GM18861 (cell line): ENCODE data around the gene GTPBP2.
"Not testable (repeated sequence)": the region's sequence is repeated elsewhere in the genome, so short reads cannot be mapped to it uniquely, and the experiment has no call there.

Experiments
- ATAC-seq: cut with Tn5 transposase; IDR thresholded peaks from one replicate; pipeline ENCODE4 v1.9.1; 2021; ENCODE audit not compliant: unreplicated experiment

The GTPBP2 gene

DNA sequence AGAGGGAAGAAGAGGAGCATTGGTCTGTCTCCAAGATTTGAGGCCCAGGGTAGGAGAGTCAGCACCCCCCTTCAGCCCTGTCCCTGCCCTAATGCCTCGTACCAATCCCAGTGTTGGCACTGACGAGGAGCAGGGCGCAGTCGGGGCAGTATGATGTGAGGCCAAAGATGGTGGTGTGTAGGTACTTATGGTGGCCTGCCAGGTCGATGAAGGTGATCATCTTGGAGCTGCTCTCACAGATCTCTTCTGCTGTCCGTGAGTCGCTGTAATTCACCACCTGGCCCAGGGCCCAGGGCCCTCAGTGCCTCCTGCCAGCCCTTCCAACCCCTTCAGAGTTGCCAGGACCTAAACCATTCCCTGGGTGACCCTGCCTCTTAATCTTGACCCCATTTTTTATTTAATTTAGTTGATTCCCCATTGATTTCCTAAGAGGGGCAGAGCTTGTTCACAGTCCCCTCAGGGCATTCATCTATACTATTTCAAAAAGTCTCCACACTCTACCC lies 4.2 kb downstream of the GTPBP2 start:
- ATAC-seq, result no peak

DNA sequence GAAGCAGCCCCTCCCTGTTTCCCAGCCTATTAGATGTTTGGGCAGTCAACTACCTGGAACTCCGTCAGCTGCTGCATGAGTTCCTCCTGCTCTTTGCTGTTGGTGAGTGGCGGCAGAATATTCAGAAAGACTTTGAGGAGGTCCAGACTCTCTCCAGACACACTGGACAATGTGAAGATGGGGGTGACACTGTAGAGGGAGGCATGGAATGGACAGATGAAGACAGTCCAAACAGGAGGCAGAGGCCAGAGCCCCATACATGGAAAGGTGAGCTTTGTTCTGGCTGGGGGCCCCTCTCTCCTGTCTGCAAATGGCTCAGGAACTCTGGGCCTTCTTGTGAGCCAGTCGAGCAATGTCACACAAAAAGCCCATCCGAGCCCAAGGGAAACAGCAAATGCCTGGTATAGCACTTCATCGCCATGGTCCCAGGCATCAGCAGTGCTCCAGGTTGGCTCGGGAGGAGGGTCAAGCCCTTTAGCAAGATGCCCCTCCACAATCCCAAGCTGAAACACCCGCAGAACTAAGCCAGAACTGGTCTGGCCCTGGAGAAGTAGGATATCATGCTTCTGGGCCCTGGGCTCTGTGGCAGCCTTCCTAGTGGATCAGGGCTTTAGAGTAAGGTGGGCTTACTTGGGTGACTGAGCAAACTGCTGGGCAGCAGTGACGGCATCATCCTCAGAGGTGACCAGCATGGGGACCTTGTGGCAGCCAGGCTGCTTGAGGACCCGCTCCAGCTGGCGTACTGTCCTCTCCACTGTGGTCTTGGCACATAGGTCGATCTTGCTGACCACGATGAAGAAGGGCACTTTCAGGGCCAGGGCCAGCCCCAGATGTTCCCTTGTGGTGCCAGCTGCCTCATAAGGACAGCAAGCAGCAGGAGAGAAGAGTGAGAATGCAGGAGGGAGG lies 4.9 kb downstream of the GTPBP2 start:
- no peak for ATAC-seq

DNA sequence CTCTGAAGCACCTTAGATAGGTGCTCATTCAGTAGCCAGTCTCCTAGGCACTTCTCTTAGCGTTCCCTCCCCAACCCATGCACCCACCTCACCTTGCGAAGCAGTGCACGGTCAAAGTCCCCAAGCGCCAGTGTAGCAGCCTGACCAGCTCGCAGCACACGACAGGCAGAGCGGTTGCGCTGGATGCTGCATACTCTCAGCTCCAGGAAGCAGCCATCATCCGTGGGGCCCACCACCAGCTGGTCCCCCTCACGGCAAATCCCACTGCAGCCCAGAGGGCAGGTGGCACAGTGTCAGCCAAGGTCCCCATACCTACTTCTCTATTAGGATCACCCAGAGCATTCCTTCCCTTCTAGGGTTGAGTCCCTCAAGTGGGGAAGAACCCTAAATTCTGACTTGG lies 6.5 kb downstream of the GTPBP2 start:
- ATAC-seq, result no peak

DNA sequence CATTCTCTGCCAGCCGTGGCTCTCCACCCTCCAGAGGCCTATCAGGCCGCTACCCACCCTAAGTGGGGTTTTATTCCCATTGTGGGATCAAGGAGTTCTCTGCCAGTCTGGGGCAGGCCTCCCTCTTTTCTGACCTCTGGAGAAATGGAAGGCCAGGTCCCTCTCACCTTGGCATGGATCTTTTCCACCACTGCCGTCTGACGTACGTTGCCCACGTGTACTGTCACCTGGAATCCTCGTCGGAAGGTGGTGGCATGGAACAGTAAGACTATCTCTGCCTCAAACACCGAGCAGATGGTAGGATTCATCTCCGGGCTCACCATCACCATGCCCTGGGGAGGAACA lies 7.3 kb downstream of the GTPBP2 start:
- no peak for ATAC-seq

DNA sequence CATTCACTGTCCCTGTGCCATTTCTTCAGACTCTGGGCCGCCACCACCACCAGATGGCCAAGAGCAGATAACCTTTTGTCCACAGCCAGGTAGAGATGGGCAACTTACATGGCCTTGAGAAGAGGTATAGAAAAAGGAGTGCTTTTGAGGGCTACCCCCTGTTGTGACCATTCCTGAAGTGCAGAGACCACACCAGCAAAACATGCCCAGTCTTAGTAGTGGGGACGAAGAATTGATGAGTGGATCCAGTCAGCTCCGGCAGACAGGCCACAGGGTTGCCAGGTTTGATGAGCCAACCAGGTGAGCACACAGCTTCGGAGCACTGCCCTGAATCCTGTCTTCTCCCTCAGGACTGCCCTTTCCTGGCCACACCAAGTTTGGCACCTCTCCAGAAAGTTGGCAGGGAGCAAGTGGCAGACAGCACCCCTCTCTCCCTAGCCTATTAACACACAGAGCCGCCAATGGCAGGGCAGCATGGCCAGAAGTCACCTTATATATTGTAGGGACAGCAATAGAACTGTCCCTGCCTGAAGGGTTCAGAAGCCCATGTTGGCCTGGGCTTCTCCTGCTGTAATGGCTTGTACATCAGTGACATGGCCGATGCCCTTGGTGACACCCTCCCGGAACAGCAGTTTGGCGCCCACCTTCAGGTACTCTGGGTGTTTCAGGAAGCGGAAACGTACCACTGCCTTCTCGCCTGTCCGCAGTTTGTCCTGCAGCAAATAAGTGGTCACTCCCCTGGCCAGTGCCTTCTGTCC lies 7.8 kb downstream of the GTPBP2 start:
- no peak for ATAC-seq

DNA sequence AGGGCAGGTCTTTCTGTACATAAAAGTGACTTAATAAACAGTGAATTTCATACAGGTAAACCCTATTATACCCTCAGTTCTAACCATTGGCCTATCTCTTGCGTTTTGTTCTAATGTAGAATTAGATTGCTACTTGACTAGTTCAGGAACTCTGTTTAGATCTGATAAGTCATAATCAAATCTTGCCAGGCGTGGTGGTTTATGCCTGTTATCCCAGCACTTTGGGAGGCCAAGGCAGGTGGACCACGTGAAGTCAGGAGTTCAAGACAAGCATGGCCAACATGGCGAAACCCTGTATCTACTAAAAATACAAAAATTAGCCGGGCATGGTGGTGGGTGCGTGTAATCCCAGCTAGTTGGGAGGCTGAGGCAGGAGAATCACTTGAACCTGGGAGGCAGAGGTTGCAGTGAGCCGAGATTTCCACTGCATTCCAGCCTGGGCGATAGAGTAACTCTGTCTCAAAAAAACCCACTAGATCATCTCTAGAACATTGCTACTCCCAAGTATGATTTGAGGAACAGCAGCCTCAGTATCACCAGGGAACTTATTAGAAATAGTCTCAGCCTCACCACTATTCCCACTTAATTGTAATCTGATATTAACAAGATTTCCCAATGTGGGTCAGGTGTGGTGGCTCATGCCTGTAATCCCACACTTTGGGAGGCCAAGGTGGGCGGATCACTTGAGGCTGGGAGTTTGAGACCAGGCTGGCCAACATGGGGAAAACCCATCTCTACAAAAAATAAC lies 12.2 kb downstream of the GTPBP2 start:
- ATAC-seq, result no peak

DNA sequence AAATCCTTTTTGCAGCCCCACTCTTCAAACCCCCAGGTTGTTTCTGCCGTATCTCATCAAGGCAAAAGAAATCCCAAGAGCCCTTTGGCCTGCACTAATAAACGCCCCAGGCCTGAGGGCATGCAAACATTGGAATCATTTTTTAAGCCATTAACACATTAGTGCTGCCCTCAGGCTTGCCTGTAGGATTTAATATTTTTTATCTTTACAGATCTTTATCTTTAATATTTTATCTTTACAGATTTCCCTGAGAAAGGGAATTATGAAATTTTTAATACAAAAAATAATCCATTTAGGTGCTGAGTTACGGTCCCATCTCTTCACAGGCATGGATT lies 14.7 kb downstream of the GTPBP2 start:
- ATAC-seq, result no peak

DNA sequence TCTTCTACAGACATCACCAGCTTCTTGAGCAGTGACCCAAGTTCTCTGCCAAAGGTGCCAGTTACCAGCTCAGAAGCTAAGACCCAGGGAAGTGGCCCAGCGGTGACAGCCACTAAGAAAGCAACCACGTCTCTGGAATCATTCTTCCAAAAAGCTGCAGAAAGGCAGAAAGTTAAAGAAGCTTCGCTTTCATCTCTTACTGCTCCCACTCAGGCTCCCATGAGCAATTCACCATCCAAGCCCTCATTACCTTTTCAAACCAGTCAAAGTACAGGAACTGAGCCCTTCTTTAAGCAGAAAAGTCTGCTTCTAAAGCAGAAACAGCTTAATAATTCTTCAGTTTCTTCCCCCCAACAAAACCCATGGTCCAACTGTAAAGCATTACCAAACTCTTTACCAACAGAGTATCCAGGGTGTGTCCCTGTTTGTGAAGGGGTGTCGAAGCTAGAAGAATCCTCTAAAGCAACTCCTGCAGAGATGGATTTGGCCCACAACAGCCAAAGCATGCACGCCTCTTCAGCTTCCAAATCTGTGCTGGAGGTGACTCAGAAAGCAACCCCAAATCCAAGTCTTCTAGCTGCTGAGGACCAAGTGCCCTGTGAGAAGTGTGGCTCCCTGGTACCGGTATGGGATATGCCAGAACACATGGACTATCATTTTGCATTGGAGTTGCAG lies 15.2 kb downstream of the GTPBP2 start:
- ATAC-seq, result no peak

DNA sequence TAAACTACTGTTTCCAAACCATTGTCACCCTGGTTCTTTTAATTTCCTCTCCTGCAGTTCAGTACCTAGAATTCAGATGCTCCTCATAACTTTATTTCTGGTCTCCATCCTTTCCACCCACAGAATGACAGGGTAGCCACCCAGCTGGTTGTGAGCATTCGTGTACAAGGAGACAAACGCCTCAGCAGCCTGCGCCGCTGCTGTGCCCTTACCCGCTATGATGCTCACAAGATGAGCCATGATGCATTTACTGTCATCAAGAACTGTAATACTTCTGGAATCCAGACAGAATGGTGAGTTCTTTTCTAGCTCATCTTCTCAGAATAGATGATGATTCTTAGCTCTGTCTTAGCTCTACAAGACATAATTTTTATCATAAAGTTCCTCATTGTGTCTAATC lies 18.6 kb downstream of the GTPBP2 start:
- ATAC-seq, result no peak

DNA sequence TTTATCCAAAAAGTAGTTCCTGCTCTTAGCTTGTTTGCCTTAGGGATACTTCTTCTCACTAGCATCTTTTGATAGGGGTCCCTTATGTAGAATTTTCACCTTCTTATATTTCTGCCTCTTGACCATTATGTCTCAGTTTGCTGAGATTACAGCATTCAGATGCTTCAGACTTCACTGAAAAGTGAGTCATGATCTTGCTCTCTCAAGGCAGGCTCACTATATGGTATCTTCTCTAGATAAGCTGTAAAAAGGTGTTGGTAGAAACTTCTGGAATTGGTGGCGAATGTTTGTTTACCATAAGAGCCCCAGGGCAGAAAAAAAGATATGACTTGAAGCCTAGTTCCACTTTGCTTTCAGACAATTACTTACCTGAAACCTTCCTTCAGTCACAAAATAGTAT lies 19.7 kb downstream of the GTPBP2 start:
- ATAC-seq, result no peak

DNA sequence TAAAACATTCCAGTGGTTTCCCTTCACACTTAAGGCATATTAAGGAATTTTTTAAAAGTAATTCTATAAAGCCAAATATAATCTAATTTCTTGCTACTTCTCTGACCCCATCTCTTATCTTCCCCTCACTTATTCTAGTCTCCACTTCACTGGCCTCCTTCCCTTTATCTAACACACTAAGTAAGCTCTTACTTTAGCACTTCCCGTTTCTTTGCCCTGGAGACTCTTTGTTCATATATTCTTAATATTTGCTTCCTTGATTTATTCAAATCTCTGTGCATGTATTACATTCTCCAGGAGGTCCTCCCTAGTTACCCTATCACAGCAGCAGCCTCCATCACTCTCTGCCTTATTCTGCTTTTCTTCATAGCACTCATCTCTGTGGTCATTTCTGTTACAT lies 20.3 kb downstream of the GTPBP2 start:
- no peak for ATAC-seq

DNA sequence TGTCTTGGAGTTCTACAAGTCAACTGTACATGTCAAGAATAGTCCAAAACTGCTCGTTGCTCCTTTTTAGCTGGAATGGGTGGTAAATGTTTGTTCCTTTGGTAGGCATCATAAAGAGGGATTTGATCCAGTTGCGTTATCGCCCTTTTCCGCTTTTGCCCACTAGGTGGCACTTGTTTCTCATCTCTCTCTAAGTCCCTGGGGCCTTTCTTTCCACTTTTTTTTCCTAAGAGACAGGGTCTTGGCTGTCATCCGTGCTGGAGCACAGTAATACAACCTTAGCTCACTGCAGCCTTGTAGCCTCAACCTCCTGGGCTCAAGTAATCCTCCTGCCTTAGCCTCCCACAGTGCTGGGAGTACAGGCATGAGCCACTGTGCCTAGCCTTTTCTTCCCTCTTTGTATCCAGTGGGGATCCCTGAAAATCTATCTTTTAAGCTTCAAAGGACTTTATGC lies 20.7 kb downstream of the GTPBP2 start:
- ATAC-seq, result no peak

DNA sequence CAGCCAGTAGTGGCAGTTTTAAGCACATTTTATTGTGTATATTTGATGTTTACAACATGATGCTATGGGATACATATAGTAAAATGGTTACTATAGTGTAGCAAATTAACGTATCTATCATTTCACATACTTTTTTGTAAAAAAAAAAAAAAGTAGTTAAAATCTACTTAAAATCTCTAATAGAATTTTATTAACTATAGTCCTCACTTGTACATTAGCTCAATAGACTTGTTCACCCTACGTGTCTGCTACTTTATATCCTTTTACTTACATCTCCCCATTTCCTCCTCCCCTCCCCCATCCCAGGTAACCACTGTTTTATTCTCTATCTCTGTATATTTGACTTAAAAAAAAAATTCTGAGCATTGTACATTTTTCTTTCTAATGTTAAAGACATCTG lies 23.0 kb downstream of the GTPBP2 start:
- ATAC-seq, result no peak

DNA sequence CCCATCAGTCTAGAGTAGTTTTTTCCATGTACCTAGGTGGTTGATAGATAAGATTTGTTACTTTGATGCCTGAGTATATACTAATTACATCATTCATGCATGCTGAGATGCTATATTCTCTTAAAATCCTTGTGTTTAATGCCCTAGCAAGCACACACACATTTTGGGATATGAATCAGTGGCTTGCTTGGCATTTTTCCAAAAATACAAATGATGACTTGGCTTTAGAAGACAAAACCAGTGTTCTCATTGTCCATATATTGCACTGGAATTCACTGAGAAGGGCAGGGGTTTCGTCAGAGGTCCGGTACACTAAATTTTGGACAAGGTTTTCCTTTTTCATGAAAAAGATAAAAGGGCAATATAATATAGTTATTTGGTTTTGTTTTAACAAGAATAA lies 24.9 kb downstream of the GTPBP2 start:
- ATAC-seq, result no peak

DNA sequence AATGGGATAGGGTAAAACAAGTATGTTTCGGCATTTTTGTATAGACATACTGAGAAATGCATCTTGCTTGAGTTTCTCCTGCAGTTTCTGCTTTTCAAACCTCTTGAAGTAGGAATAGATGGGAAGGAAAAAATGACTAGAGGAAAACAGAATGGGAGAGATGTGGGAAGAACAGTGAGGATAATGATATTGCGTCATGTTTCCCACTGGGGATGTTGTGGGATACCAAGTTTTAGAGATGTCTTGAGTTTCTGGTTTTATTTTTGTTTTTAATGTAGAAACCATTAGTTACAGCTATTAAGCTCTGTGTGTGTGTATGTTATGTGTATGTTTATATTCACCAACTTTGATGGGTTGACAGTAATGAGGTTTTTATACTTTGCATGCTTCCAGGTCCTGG lies 28.5 kb downstream of the GTPBP2 start:
- no peak for ATAC-seq

DNA sequence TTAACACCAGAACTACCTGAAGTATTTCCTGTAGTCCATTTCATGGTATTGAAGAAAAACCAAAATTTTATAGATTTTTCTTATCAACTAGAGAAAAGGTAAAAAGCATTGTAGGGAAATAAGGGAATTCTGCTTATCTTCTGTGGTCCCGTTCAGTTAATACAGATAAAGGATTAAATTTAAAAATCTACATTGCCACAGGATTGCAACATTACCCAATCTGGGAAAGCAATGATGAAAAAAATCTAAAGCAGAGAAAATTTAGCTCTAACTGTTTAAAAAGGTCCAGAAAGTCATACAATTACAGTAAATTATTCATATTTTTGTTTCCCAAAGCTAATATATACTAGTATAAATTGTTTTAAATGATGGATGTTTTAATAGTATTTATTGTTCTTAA lies 35.1 kb downstream of the GTPBP2 start:
- ATAC-seq, result no peak

DNA sequence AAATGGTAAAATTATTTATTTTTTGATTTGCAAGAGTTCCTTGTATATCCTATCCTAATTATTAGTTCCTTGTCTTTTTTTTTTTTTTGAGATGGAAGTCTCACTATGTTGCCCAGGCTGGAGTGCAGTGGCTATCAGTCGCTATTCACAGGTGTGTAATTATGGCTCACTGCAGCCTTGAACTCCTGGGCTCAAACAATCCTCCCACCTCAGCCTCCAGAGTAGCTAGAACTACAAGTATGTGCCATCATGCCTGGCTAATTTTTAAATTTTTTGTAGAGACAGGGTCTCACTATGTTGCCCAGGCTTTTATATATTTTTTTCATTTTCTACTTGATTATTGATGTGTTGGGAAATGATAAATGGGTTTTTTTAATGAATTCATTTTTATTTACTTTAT lies 39.5 kb downstream of the GTPBP2 start:
- not testable (repeated sequence) for ATAC-seq

DNA sequence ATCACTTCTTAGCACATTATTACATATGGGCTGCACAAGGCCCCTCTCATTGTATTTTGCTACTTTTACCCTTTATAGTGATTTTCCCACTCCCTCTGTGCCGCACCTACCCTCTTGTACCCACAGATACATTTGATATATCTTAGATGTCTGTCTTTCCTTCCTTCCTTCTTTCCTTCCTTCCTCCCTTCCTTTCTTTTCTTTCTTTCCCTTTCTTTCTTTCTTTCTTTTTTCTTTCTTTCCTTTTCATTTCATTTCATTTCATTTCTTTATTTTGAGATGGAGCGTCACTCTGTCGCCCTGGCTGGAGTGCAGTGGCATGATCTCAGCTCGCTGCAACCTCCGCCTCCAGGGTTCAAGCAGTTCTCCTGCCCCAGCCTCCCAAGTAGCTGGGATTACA lies 40.9 kb downstream of the GTPBP2 start:
- no peak for ATAC-seq

DNA sequence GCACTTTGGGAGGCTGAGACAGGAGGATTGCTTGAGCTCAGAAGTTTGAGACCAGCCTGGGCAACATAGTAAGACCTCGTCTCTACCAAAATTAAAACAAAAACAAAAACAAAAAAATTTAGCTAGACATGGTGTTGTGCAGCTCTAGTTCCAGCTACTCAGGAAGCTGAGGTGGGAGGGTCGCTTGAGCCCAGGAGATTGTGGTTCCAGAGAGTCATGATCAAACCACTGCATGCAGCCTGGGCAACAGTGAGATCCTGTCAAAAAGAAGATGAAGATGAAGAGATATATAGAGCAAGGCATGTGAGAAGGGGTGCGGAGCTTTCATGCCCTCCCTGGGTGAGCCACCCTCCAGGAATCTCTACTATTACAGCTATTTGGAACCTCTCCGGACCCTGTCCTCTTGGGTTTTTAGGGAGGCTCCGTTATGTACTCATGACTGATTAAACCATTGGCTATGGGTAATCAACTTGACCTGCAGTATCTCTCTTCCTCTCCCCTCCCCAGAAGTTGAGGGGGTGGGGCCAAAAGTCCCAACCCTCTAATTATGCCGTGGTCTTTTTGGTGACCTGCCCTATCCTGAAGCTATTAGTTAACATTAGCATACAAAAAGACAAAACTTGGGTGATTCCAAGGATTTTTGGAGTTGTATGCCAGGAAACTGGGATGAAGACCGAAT lies 44.0 kb downstream of the GTPBP2 start:
- ATAC-seq, result no peak

DNA sequence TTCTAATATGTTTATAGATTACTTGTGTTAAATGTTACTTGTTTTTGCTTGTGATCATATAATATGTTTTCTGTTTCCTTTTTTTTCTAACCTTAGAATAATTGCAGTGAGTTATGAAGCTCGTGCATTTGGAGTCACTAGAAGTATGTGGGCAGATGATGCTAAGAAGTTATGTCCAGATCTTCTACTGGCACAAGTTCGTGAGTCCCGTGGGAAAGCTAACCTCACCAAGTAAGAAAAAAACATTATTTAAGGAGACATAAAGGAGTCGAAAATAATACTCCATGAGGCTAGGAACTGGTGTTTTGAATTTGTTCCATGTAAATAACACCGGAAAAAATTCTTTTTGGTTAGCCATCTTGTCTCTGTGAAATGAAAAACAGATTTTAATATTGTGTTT lies 46.2 kb downstream of the GTPBP2 start:
- no peak for ATAC-seq

DNA sequence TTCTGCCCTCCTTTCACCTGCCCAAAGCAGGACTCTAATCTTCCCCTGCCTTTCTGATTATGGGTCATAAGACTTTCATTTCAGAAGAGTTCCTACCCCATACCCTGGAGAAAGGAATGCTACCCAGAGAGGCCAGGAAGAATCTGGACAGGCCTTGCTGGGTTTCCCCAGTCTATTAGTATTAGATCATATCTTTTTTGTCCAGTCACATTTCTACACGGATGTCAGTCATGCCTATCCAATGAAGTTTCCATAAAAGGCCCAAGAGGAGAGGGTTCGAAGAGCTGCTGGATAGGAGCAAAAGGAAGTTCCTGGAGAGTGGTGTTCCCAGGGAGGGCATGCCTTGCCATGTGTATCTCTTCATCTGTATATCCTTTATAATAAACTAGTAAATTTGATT lies 49.9 kb downstream of the GTPBP2 start:
- ATAC-seq, result no peak
